Measurements from ENCODE around the gene GRIK4.

GRCh38 chr11:120985718-120986569 is 474.4 kb downstream of the GRIK4 start:
- TF ChIP-seq CTCF (conservative IDR thresholded peaks at IDR 0.05 in 1 of 2, IDR thresholded peaks at IDR 0.05 in 1 of 2; ENCODE audit: extremely low read depth in 1 of 2, insufficient read depth in 1 of 2, low read depth in 1 of 2, low read length in 2 of 2) (peak in 1 of 2 donors; percentile 33), EZH2 (IDR thresholded peaks at IDR 0.05; ENCODE audit: borderline replicate concordance, low read length) (no peak)

Measured in mammary epithelial cell (primary cell).